Amygdala (tissue), 56 donors: Measurements from ENCODE around the gene ACTN4.
A peak's percentile ranks its signal among the peaks of the same experiment; 100 is the strongest.

Experiments used
- DNase-seq, 56 donors: peaks; one replicate each; lab custom pipeline; 2025; lab: John Stamatoyannopoulos, UW

The ACTN4 gene

GRCh38 chr19:38692458-38693379 is 45.3 kb downstream of the ACTN4 start:
- DNase-seq, result peak in 7 of 56 donors; percentile 25 to 59 (median 34)

GRCh38 chr19:38693380-38694223 is 46.2 kb downstream of the ACTN4 start:
- DNase-seq, result peak in 8 of 56 donors; percentile 15 to 65 (median 39)

DNA sequence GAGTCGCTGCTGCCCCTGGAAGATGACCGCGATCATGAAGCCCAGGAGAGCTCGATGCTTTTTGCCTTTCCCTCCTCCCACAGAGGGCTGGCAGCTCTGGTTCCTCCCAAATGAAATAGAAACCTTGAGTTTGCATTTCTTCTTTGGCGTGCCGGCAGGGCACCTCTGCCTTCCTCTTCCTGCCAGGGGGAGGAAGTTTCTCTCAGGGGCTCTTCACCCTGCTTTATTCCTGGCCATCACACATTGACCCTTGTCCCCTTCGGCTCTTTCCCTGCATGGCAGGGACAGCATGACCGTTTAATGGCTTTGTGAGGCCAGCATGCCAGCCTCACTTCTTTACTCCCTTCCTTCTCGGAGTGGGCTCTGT is 47.9 kb downstream of the ACTN4 start:
- DNase-seq, result no peak

GRCh38 chr19:38695832-38696728 is 48.6 kb downstream of the ACTN4 start:
- DNase-seq, result no peak

DNA sequence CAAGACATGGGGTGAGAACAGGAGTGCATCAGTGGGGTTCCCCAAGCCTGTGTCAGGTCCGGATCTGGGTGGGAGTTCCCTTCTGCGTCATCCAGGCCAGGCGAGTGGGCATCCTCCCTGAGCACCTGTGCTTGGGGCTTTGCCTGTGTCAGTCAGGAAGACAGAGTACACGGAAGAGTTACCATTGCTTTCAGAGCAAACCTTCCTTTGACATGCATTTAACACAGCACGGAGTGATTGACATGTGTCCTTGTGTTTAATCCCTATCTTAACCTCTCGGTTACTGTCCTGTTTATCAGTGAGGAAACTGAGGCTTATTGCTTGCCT is 49.2 kb downstream of the ACTN4 start:
- no peak for DNase-seq

GRCh38 chr19:38697197-38697596 is 49.7 kb downstream of the ACTN4 start:
- DNase-seq, result peak in 1 of 56 donors; percentile 20

- peak in 5 of 56 donors; percentile 14 to 41 (median 26) for DNase-seq
Measured at GRCh38 chr19:38697641-38698071, 50.2 kb downstream of the ACTN4 start.

- DNase-seq, result no peak
Measured at GRCh38 chr19:38698225-38699026, 51.0 kb downstream of the ACTN4 start.

- DNase-seq, result no peak
Measured at GRCh38 chr19:38699027-38699346, 51.5 kb downstream of the ACTN4 start.

DNA sequence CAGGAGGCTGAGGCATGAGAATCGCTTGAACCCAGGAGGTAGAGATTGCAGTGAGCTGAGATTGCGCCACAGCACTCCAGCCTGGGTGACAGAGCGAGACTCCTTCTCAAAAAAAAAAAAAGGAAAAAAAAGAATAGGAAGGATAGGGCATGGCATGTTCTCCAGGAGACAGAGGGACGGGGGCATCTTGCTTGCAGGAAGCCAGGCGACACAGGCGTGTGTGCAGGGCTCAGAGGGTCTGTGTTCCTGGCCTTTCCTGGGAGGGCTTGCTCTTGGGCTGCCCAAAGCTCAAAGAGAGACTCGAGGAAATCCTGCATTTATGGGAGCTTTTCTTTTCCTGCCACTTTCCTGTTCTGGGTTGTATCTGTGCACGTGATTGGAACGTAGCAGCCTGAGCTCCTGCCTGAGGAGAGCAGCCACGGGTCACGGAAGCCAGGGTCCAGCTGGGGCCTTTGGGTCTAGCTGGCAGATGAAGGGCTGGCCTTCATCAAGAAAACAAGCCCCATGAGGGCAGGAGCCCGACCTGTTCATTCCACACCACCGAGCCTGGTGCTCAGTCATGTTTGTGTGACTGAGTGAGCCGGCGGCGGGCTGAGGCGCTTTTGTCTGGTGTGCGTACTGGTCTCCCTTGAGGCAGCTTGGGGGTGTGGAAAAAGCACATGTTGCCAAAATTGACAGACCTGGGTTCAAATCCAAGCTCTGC is 52.3 kb downstream of the ACTN4 start:
- no peak for DNase-seq

- DNase-seq, result no peak
Measured at GRCh38 chr19:38700350-38700901, 53.0 kb downstream of the ACTN4 start.

DNA sequence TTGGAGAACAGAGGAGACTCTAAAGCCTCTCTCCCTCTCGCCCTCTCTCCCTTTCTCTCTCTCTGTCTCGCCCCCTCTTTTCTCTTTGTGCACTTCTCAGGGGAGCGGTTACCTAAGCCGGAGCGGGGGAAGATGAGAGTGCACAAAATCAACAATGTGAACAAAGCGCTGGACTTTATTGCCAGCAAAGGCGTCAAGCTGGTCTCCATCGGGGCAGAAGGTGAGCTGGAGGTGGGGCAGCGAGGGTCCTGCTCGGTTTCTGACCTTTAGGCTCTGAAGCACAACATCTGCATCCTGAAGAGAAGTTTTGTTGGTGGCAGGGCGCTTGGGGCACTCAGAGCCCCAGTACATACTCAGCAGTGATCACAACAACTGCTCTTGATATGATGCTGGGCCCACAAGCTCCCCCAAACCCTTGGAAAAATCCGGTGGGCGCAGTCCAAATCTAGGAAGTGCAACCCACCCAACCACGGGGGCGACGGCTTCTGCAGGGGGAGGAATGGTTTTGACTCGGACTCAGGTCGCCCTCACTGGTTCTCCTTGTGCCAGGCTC is 53.5 kb downstream of the ACTN4 start:
- DNase-seq, result no peak

DNA sequence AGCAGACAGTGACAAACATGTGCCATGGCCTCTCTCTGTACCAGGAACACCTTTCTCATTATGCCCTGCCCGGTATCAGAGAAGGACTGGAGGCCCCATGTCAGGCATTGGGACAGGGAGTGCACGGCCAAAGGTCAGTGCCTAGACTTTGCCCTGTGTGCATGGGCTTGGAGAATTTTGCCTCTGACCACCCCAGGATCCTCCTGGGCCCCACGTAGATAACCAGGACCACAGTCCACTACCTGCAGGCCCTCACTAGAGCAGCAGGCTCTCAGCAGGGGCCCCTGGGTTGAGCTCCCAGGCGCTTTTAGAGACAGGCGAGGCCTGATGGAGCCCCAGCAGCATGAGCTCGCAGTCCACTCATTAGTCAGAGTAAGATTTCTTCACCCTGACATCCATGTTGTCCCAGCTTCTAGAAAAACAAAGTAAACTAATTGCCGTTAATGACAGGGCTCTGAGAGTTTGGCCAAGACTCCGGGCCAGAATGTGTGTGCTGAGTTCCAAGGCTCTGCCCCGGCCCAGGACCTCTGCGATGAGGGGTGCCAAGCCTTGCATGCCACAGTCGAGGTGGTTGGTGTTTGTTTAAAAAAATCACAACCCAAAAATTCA is 54.1 kb downstream of the ACTN4 start:
- DNase-seq, result peak in 7 of 56 donors; percentile 8 to 33 (median 25)

DNA sequence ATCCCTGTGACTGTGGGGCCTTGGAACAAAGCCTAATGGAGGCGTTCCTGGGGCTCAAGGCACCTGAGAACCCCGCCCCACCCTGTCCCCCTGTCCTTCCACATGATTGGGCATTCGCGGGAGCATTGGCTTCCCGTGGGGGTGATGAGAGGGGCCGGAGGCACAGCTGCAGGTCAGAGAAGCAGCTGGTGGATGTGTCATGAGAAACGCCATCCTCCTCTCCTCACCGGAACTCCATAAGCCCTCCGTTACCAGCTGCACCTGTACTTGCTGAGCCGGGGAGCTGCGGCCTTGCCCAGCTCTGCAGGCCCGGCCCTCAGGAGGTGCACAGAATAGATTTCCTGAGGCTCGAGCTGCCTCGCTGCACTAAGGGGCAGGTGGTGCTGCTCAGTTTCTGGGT is 54.8 kb downstream of the ACTN4 start:
- no peak for DNase-seq

DNA sequence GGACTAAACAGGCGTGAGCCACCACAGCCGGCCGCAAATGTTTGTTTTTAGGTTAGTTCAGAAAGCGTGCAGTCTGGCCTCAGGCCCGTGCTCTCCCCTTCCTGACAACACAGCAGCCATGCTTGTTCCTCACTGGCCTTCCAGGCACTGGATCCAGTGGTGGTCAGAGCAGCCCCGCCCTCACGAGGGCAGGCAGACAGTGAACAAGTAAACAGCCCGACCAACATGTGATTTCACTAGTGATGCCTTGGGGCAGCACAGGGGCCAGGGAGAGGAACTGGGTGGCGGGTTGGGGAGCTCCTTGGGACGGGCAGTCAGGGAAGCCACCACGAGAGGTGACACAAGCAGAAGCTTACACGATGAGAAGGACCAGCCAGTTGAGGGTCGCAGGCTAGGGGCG is 56.1 kb downstream of the ACTN4 start:
- no peak for DNase-seq

- DNase-seq, result no peak
Measured at GRCh38 chr19:38704488-38705026, 57.1 kb downstream of the ACTN4 start.

DNA sequence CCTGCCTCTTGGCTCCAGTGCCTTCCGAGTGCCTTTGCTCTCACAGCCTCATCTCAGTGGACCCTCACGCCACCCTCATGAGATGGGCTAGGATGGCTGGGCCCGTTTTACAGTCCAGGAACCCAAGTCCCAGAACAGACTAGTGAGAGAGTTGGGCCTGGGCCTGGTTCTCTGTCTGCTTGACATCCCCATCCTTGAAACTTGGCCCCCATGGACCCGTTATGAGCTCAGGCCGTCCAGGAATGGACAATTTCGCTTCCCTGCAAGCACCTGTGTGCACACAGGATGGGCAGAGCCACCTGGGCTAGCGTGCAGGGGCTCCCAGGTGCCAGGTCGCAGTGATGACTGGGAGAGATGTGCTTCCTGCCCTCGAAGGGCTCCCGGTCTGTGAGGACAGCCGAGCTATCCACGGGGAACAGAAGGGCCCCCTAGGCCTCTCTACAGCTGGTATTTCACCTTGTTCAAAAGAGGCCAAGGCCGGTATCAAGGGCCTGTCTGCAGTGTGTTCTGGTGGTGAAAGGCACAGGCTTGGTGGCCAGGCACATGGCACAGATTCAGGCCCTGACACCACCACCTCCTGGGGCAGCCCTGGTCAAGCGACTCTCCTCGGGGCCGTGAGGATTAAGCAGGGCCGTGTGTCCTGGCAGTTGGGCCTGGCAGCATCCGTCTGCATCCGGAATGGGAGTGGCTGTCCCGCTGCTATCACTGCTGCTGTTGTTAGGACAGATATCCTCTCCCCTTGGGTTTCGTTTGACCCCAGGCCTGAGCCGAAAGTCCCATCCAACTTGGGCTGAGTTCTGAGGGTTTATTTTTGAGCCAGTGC is 58.0 kb downstream of the ACTN4 start:
- DNase-seq, result no peak
